Transverse colon (tissue), 4 donors: ENCODE data around the gene TJAP1. TPM values are rescaled to one million over a fixed set of nuclear protein-coding genes. Genes with fewer than 3 reads are reported as not detected.
A peak's percentile ranks its signal among the peaks of the same experiment; 100 is the strongest.
"Not testable (repeated sequence)": the region's sequence is repeated elsewhere in the genome, so short reads cannot be mapped to it uniquely, and the experiment has no call there.

Experiments used
- DNase-seq: peaks from one replicate; pipeline ENCODE4 v3.0.0-alpha.2; 2019
- H3K27ac ChIP-seq, 4 donors: fragments of 200-600 bp; sonication (generic); 2 replicates each; pipeline ENCODE4 v1.5.1; 2016 to 2018; ENCODE audit warnings: inconsistent platforms in 4 of 4
- H3K27me3 ChIP-seq: fragments of 200-600 bp; sonication (generic); 2 replicates; pipeline ENCODE4 v1.5.1; 2017; ENCODE audit warnings: inconsistent platforms
- H3K36me3 ChIP-seq, 4 donors: fragments of 200-600 bp; sonication (generic); 2 replicates each; pipeline ENCODE4 v1.5.1; 2017 to 2019; ENCODE audit warnings: inconsistent platforms in 4 of 4
- H3K4me1 ChIP-seq, 4 donors: fragments of 200-600 bp; sonication (generic); 2 replicates each; pipeline ENCODE4 v1.5.1; 2017 to 2020; ENCODE audit warnings: inconsistent platforms in 4 of 4
- H3K4me3 ChIP-seq, 4 donors: fragments of 200-600 bp; sonication (generic); 1 replicate in 1 of 4; 2 replicates in 3 of 4; pipeline versions ENCODE4 v1.5.1 to v1.6.1; 2017 to 2019; ENCODE audit warnings: inconsistent platforms in 4 of 4
- H3K9me3 ChIP-seq, 2 donors: fragments of 200-600 bp; sonication (generic); 2 replicates each; pipeline ENCODE4 v1.5.1; 2017 to 2019; ENCODE audit warnings: inconsistent platforms in 2 of 2
- CTCF ChIP-seq, 5 experiments: fragments of 200-600 bp in 3 of 5; fragments of 450-650 bp in 2 of 5; sonication (generic) in 3 of 5; IDR thresholded peaks; 1 replicate in 2 of 5; 2 replicates in 3 of 5; pipeline ENCODE4 v1.5.1; 2016 to 2017; ENCODE audit warnings: antibody characterized with exemption in 5 of 5, inconsistent platforms in 3 of 5, mild to moderate bottlenecking in 2 of 5, moderate library complexity in 1 of 5
- EP300 ChIP-seq: sonication (generic); formaldehyde crosslinking; IDR thresholded peaks from one replicate; pipeline ENCODE4 v1.6.1; 2017; ENCODE audit warnings: antibody characterized with exemption, low read depth
- POLR2A ChIP-seq: fragments of 450-650 bp; IDR thresholded peaks from one replicate; pipeline ENCODE4 v1.6.1; 2016; ENCODE audit warnings: antibody characterized with exemption, mild to moderate bottlenecking, moderate library complexity
- POLR2AphosphoS5 ChIP-seq, 3 donors: sonication (generic); formaldehyde crosslinking; IDR thresholded peaks; one replicate each; pipeline ENCODE4 v1.6.1; 2016; ENCODE audit warnings: antibody characterized with exemption in 3 of 3
- WGBS, 2 donors: methylation state at CpG; one replicate each; pipeline ENCODE4 v1.1.5; 2018; ENCODE audit warnings: low coverage in 1 of 2; 5-methylcytosine and 5-hydroxymethylcytosine counted together
- in situ Hi-C, 4 donors: fragments of 200-750 bp; cut with MboI; loops; one replicate each; pipeline versions ENCODE4 v1.15.0 to v1.15.1; 2017; ENCODE audit warnings: low sequenced_read_pairs in 3 of 4, low pct_ligation_motif_present in 1 of 4, low pct_unique_long_range_greater_than_20kb in 1 of 4
- intact Hi-C: fragments of 100-400 bp; cut with DNase I; formaldehyde crosslinking; loops from one replicate; pipeline ENCODE4 v1.15.1; 2023; ENCODE audit warnings: low total_unique reads
- total RNA-seq, 4 donors: library from RNA; depleted of rRNA; stranded (reverse); fragments of >200 nt; gene quantifications; one replicate each; pipeline ENCODE4 v1.1.0, GENCODE V29; 2016

Gene TJAP1
- total RNA-seq, 4 donors from 2014 or later: 10.9 to 22.4 (median 17.9) TPM

GRCh38 chr6:43454290-43454695 is 23.1 kb upstream of the TJAP1 start:
- Histone ChIP-seq H3K4me1 (peaks cover 0 to 19% (median 17%) of the 10 kb centered on the region in 4 donors), H3K27me3 (peaks cover 46% of the 10 kb centered on the region), H3K27ac (no peak overlapping the region), H3K9me3 (no peaks in the 10 kb centered on the region), H3K4me3 (peak overlapping the region in 3 of 4 donors; percentile 39 to 69 (median 55)), H3K36me3 (peaks cover 0 to 12% (median 5%) of the 10 kb centered on the region in 4 donors)
- WGBS, 2 donors: 0 to 14% methylated on average over 1 to 17 of the region's 17 CpGs
- in situ Hi-C loops (loop anchor here in 1 of 4 donors (5.0 kb wide), 1 partner anchor 48 kb away; no protein-coding TSS in a partner anchor), intact Hi-C loops (loop anchor here (5.0 kb wide), 1 partner anchor 53 kb away; no protein-coding TSS in a partner anchor)
- TF ChIP-seq POLR2A (no peak), CTCF (IDR thresholded peaks at IDR 0.05) (peak; percentile 92 to 97 (median 95))
- DNase-seq: no peak

DNA sequence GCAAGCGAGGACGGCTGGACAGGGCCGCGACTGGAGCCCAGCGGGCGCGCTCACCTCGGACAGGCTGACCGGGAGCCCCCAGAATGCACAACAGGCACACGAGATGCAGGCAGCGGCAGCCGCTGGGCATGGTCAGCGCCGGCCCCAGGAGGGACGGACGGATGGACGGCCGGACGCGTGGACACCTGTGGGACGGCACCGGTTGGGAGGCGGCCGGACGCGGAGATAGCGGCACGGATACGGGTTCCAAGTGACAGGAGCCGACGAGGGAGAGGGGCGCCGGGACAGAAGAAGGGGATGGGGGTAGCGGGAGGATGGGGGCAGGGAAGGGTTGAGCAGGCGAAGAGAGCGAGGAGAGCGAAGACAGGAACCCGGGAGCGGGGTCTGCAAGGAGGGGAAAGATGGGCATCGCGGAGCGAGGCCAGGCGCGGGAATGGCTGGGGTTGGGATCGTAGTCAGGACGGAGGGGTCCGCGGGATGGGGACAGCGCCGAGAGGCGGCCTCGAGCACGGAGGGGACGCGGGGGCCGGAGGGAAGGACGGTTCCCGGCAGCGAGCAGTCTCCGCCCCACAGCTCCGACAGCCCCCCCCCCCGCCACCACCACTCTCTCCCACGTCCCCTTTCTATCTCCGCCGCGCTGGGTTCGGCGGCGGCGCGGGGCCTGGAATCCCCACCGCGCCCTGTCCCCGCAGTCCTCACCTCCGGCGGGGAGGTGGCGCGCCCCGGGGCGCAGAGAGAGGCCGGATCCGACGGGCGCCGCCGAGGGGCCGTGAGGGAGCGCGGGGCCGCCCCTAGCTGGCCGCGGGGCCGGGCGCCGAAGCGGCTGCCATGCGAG is 22.5 kb upstream of the TJAP1 start:
- Histone ChIP-seq H3K4me1 (peaks cover 0 to 19% (median 17%) of the 10 kb centered on the region in 4 donors), H3K27me3 (peaks cover 51% of the 10 kb centered on the region), H3K4me3 (peak overlapping the region; percentile 26 to 69 (median 47)), H3K27ac (peak overlapping the region in 1 of 4 donors; percentile 9), H3K9me3 (no peaks in the 10 kb centered on the region), H3K36me3 (peaks cover 0 to 6% (median 2%) of the 10 kb centered on the region in 4 donors)
- intact Hi-C loops (loop anchor here (5.0 kb wide), 1 partner anchor 52 kb away; no protein-coding TSS in a partner anchor), in situ Hi-C loops (loop anchor here in 1 of 4 donors (5.0 kb wide), 1 partner anchor 47 kb away; no protein-coding TSS in a partner anchor)
- DNase-seq: peak; percentile 85
- WGBS, 2 donors: 1% methylated on average over 55 of the region's 97 CpGs; no CpG with 5 or more reads in 1 of the 2 donors
- TF ChIP-seq CTCF (IDR thresholded peaks at IDR 0.05): peak in 1 of 5 experiments; percentile 47
- no peak for TF ChIP-seq POLR2A

DNA sequence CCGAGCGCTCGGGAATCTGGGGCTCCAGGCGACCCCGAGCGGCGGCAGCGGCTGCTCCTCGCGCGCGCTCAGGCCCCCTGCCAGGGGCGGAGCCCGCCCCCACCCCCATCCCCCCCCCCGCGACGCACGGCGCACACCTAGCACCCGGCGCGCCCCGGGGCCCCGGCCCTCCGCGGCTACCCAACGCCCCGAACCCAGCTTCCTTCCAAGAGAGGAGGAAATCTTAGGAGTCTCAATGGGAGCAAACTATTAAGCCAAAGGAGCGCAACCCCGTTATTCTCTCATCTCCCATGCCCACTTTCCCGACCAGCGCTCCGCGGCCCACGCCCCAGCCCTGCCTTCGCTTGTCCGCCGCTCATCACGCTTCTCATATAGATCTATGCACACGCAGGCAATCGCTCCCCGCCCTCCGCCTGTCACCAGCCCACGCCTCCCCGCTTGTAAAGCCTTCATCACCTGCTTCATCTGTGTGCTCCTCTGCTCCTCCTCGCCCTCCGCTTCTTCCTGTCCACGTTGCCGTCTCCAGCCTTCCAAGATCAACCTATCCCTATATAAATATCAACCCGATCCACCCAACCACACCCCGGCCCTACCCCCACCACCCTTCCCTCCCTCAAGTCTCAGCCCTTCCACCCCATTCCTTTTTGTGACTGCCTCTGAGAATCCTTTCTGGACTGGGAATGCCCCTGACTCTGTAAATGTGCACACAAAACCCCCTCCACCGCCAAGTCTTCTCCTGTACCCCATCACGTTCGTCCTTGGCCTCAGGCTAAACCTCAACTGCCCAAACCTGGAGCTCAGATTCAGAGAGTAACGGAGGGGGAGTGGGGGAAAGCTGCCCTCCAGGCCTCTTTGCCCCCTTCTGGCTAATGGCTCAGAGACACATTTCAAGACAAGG is 21.6 kb upstream of the TJAP1 start, which contains the start of gene DLK2:
DLK2 (minus strand) TSS at position 18 of the 898 bp plus-strand sequence. CDS start 723 bp downstream, outside the sequence.
- TF ChIP-seq EP300 (no peak), POLR2AphosphoS5 (IDR thresholded peaks at IDR 0.05) (no peak), CTCF (IDR thresholded peaks at IDR 0.05) (no peak), POLR2A (no peak)
- DNase-seq: peak; percentile 24
- H3K4me1 ChIP-seq: peaks cover 0 to 19% (median 17%) of the 10 kb centered on the region in 4 donors
- H3K9me3 ChIP-seq: no peaks in the 10 kb centered on the region
- peaks cover 60% of the 10 kb centered on the region for H3K27me3 ChIP-seq
- in situ Hi-C loops (no loop called here), intact Hi-C loops (no loop called here)
- H3K36me3 ChIP-seq: no peaks in the 10 kb centered on the region
- H3K4me3 ChIP-seq: peak within 1 kb of the TSS; percentile 26 to 69 (median 47)
- H3K27ac ChIP-seq: peak within 1 kb of the TSS in 1 of 4 donors; percentile 9
- 3 to 4% methylated on average over 13 to 42 of the region's 55 CpGs for WGBS, 2 donors

DNA sequence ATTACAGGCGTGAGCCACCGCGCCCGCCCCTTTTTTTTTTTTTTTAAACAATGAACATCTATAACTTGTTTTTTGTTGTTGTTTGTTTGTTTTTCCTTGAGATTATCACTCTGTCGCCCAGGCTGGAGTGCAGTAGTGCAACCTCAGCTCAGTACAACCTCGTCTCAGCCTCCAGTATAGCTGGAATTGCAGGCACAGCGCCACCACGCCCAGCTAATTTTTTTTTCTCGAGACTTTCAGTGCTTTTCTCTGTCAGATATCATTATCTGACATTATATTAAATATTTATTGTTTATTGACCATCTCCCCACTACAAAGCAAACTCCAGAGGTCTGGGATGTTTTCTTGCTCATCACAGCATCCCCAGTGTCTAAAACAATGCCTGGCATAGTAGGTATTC is 19.7 kb upstream of the TJAP1 start:
- peaks cover 76% of the 10 kb centered on the region for H3K27me3 ChIP-seq
- H3K4me3 ChIP-seq: no peak overlapping the region
- 32 to 53% methylated on average over 5 to 9 of the region's 9 CpGs for WGBS, 2 donors
- intact Hi-C loops: no loop called here
- H3K9me3 ChIP-seq: no peaks in the 10 kb centered on the region
- DNase-seq: no peak
- H3K27ac ChIP-seq: no peak overlapping the region
- peaks cover 0 to 19% (median 17%) of the 10 kb centered on the region in 4 donors for H3K4me1 ChIP-seq
- in situ Hi-C loops: no loop called here
- no peaks in the 10 kb centered on the region for H3K36me3 ChIP-seq
- no peak for TF ChIP-seq POLR2AphosphoS5 (IDR thresholded peaks at IDR 0.05)

DNA sequence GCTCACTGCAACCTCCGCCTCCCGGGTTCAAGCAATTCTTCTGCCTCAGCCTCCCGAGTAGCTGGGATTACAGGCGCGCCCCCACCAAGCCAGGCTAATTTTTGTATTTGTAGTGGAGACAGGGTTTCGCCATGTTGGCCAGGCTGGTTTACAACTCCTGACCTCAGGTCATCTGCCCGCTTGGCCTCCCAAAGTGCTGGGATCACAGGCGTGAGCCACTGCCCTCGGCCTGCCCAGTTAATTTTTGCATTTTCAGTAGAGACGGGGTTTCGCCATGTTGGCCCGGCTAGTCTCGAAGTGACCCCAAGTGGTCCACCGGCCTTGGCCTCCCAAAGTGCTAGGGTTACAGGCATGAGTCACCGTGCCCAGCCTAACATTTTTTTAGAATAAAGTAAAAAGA is 19.2 kb upstream of the TJAP1 start:
- DNase-seq, H3K4me3 ChIP-seq, H3K9me3 ChIP-seq, intact Hi-C loops, H3K36me3 ChIP-seq, H3K27ac ChIP-seq, in situ Hi-C loops: not testable (repeated sequence)
- Histone ChIP-seq H3K4me1 (peaks cover 0 to 19% (median 17%) of the 10 kb centered on the region in 4 donors), H3K27me3 (peaks cover 81% of the 10 kb centered on the region)
- 89 to 98% methylated on average over 7 to 14 of the region's 15 CpGs for WGBS, 2 donors
